ENCODE data around the gene RAF1.

DNA sequence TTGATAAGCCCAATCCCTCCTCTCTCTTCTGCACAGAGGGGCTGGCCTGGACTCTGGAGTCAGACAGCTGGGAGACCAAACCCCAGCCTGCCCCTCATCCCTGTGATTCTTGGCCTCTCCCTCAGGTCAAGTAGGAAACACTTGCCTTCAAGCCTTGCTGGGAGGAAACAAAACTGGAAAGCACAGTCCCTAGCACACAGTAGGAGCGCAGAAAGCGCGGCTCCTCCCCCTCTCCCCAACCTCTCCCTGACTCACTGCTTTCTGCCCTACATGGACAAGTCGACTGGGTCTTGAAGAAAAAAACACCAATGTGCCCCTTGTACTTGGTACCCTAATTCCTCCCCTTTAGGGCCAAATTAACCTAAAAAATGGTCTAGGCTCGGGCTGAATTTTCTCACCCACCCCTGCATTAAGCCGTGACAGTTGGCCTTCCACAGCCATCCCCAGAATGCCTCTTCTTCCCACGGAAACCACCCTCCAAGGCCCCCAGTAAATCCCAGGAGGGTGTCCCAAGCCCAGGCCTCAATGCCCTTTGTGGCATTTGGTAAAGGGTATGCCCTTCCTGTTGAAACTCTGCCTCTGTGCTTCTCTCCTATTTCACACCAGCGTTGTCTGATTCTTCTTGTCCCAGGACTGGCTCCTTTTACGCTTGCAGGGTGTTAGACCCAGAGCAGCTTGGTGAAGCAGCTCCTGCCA is 11.3 kb upstream of the RAF1 start:
- no peak for TF ChIP-seq POLR2A (IDR thresholded peaks at IDR 0.05)
- TF ChIP-seq, protein P1, sequence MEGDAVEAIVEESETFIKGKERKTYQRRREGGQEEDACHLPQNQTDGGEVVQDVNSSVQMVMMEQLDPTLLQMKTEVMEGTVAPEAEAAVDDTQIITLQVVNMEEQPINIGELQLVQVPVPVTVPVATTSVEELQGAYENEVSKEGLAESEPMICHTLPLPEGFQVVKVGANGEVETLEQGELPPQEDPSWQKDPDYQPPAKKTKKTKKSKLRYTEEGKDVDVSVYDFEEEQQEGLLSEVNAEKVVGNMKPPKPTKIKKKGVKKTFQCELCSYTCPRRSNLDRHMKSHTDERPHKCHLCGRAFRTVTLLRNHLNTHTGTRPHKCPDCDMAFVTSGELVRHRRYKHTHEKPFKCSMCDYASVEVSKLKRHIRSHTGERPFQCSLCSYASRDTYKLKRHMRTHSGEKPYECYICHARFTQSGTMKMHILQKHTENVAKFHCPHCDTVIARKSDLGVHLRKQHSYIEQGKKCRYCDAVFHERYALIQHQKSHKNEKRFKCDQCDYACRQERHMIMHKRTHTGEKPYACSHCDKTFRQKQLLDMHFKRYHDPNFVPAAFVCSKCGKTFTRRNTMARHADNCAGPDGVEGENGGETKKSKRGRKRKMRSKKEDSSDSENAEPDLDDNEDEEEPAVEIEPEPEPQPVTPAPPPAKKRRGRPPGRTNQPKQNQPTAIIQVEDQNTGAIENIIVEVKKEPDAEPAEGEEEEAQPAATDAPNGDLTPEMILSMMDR (IDR thresholded peaks at IDR 0.05): no peak
